Fibroblast of the aortic adventitia (primary cell): Measurements from ENCODE around the gene TLX2. TPM values are rescaled to one million over a fixed set of nuclear protein-coding genes. Genes with fewer than 3 reads are reported as not detected.

Experiments used
- DNase-seq: peaks from one replicate; pipeline ENCODE4 v3.0.0-alpha.2; 2010; ENCODE audit warnings: low read depth
- H3K4me3 ChIP-seq: 2 replicates; pipeline ENCODE4 v1.5.1; 2011; ENCODE audit warnings: low read depth, mild to moderate bottlenecking, control low read depth, low read length, moderate library complexity
- CTCF ChIP-seq: IDR thresholded peaks from 2 replicates; pipeline ENCODE4 v1.5.1; 2011; ENCODE audit warnings: mild to moderate bottlenecking, low read length, control low read depth, inconsistent platforms; ENCODE audit not compliant: insufficient read depth
- total RNA-seq: library from RNA; depleted of rRNA; stranded (reverse); fragments of >200 nt; gene quantifications from 2 replicates; pipeline ENCODE4 v1.2.3, GENCODE V29; 2012; ENCODE audit warnings: low replicate concordance

Gene TLX2
- total RNA-seq, 1 donor = not detected

- TF ChIP-seq CTCF = no peak
- DNase-seq = no peak
- no peak overlapping the region for H3K4me3 ChIP-seq
Observed at GRCh38 chr2:74524005-74524404, 9.8 kb downstream of the TLX2 start.

DNA sequence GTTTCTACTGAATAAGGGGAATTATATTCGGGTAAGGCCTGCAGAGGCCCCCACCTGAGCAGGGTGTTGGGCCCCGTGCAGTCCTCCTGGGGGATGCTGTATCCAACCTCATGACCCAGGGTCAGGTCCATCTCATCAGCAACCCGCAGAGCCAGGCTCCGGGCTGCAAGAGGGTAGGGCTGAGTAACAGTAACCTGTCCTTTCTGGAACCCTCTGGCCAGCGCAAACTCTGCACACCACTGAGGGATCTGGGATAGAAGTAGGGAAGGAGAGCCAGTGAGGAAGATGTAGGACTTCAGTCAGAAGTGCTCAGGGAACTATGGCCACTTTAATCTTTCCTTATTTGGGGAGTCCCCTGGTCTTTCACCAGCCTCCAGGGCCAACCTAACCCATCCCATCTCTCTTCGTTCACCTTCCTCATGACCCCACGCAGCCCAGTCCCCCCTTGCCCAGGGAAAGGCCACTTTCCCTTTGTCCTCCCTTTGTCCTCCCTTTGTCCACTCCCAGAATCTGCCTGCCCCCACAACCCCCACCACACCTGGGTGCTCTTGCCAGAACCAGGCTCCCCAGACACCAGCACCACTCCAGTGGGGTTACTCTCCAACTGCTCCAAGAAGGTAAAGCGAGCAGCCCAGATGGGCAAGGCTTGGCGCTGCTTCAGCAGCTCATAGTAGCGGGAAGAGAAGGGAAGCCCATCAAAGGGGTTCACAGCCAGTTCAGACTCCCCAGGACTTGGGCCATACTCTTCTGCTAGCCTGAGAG is 10.9 kb downstream of the TLX2 start:
- DNase-seq = no peak
- no peak for TF ChIP-seq CTCF
- no peak overlapping the region for H3K4me3 ChIP-seq

DNA sequence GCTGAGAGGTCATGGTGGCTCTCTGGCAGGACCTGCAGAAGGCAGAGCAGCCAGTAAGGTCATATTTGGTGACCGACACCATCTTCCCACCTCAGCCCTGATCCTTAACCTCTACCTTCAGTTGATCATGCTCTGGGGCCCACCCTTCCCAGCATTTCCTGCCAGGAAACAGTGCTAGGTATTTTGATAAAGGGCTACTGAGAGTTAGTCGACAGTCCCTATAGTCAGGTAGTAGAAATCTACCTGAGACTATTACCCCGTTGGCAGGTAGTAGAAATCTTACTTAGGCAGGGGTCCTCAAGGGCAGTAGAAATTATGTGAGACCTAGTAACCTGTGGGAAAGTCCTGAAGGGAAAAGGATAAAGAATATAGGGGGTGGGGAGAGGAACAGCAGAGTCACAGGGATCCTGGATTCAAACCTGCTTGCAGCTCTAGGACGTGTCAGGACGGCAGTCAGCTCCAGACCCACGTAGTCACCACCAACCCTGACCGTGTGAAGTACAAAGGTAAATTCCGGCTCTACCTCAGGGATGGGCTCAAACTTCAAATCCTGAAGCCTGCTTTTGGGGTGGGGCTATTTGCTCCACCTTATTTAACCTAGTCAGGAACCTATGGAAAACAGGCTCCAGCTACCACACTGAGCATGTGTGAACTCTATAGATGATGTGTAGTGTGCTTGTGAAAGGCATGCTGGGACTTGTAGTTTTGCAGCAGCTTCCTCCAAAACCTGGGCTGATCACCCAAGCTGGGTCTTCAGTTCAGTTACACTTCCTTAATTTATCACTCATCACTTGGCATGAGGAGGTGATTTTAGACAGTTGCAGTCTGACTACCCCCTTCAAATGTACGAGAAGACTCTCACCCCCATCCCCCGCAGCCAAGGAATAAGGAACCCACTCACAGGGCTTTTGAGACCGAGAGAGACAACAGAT is 11.7 kb downstream of the TLX2 start, which contains the start of gene DQX1:
TSS of gene DQX1 (minus strand) at position 515 of the 932 bp plus-strand sequence. CDS start at position 13, 502 bp downstream.
- no peak for DNase-seq
- H3K4me3 ChIP-seq = no peak within 1 kb of the TSS
- TF ChIP-seq CTCF = no peak

DNA sequence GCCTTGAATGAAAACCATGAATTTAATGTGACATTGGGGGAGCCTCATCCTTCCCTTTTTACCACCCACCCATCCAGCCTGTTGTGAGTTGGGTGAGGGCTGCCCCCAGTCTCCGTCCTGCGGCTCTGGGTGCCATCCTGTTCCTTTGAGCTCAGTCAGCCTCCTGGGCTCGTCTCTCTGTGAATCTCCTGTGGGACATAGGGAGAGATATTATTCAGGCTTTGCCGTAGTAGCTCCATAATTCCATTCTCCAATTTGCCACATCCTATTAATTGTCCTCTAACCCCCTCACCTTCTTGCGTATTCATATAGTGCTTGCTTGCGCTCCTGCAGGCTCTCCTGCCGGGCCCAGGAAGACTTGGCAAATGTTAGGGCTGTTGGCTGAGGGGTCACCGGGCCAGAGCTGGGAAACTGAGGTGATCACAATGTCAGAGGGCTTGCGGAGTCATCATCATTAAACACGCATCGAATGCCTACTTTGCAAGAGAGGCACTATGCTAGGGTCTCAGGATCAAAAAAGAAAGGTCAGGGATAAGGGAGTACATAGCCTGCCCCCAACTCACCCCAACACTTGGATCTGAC is 12.5 kb downstream of the TLX2 start:
- H3K4me3 ChIP-seq = no peak overlapping the region
- no peak for TF ChIP-seq CTCF
- no peak for DNase-seq

- no peak for TF ChIP-seq CTCF
- DNase-seq = no peak
- no peak overlapping the region for H3K4me3 ChIP-seq
Observed at GRCh38 chr2:74527741-74528140, 13.5 kb downstream of the TLX2 start.

- no peak for TF ChIP-seq CTCF
- no peak for DNase-seq
- peak overlapping the region; percentile 99 for H3K4me3 ChIP-seq
Observed at GRCh38 chr2:74528600-74529356, 14.5 kb downstream of the TLX2 start.
